Liver (tissue), 9 donors: ENCODE data around the gene LIMS2. TPM values are rescaled to one million over a fixed set of nuclear protein-coding genes. Genes with fewer than 3 reads are reported as not detected.

Experiments
- DNase-seq: peaks from one replicate; pipeline ENCODE4 v3.0.0-alpha.2; 2017; ENCODE audit warnings: low spot score
- H3K27ac ChIP-seq, 2 donors: one replicate each; pipeline ENCODE4 v1.7.0; 2013; ENCODE audit warnings: inconsistent platforms in 2 of 2, low read length in 2 of 2, control low read depth in 1 of 2, low read depth in 1 of 2, mild to moderate bottlenecking in 1 of 2
- H3K27me3 ChIP-seq, 4 donors: one replicate each; pipeline versions ENCODE4 v1.6.1 to v1.7.0; 2013; ENCODE audit warnings: low read length in 3 of 4, inconsistent platforms in 1 of 4, mild to moderate bottlenecking in 1 of 4, moderate library complexity in 1 of 4; ENCODE audit not compliant: control insufficient read depth in 4 of 4, insufficient read depth in 4 of 4
- H3K36me3 ChIP-seq, 4 donors: one replicate each; pipeline versions ENCODE4 v1.6.1 to v1.7.0; 2013; ENCODE audit warnings: low read length in 3 of 4, mild to moderate bottlenecking in 3 of 4, low read depth in 1 of 4, moderate library complexity in 1 of 4; ENCODE audit not compliant: control insufficient read depth in 4 of 4, insufficient read depth in 3 of 4
- H3K4me1 ChIP-seq, 4 donors: one replicate each; pipeline versions ENCODE4 v1.6.1 to v1.7.0; 2013; ENCODE audit warnings: low read length in 3 of 4, mild to moderate bottlenecking in 3 of 4, moderate library complexity in 1 of 4; ENCODE audit not compliant: control insufficient read depth in 4 of 4, insufficient read depth in 4 of 4
- H3K4me3 ChIP-seq, 3 donors: one replicate each; pipeline versions ENCODE4 v1.6.1 to v1.7.0; 2013; ENCODE audit warnings: low read length in 3 of 3, control low read depth in 1 of 3, low read depth in 1 of 3, mild to moderate bottlenecking in 1 of 3
- H3K9ac ChIP-seq, 2 donors: one replicate each; pipeline ENCODE4 v1.7.0; 2013; ENCODE audit warnings: low read length in 2 of 2, mild to moderate bottlenecking in 2 of 2, moderate library complexity in 2 of 2, control low read depth in 1 of 2, low read depth in 1 of 2
- H3K9me3 ChIP-seq, 4 donors: one replicate each; pipeline versions ENCODE4 v1.6.1 to v1.7.0; 2013; ENCODE audit warnings: low read length in 3 of 4; ENCODE audit not compliant: control insufficient read depth in 4 of 4
- ATF3 ChIP-seq: IDR thresholded peaks from 2 replicates; pipeline ENCODE4 v1.6.1; 2016; ENCODE audit warnings: antibody characterized with exemption
- CTCF ChIP-seq: fragments of 150-350 bp; IDR thresholded peaks from 2 replicates; pipeline ENCODE4 v1.5.1; 2017; ENCODE audit warnings: improper control_type of control experiment, low read depth, low read length; ENCODE audit not compliant: missing input control
- EGR1 ChIP-seq, 2 donors: IDR thresholded peaks; 2 replicates each; pipeline ENCODE4 v1.6.1; 2016 to 2018; ENCODE audit warnings: antibody characterized with exemption in 2 of 2, low read depth in 2 of 2
- FOXA1 ChIP-seq: IDR thresholded peaks from 2 replicates; pipeline ENCODE4 v1.6.1; 2016; ENCODE audit warnings: antibody characterized with exemption
- FOXA2 ChIP-seq: IDR thresholded peaks from 2 replicates; pipeline ENCODE4 v1.6.1; 2016; ENCODE audit warnings: antibody characterized with exemption
- GABPA ChIP-seq, 2 donors: IDR thresholded peaks in 1 of 2; conservative IDR thresholded peaks in 1 of 2; 2 replicates each; pipeline ENCODE4 v1.6.1; 2016; ENCODE audit warnings: antibody characterized with exemption in 2 of 2, mild to moderate bottlenecking in 1 of 2, moderate library complexity in 1 of 2
- HNF4A ChIP-seq, 2 donors: conservative IDR thresholded peaks; 2 replicates each; pipeline ENCODE4 v1.6.1; 2016; ENCODE audit warnings: antibody characterized with exemption in 2 of 2, mild to moderate bottlenecking in 2 of 2
- HNF4G ChIP-seq: IDR thresholded peaks from 2 replicates; pipeline ENCODE4 v1.6.1; 2016; ENCODE audit warnings: antibody characterized with exemption
- JUND ChIP-seq, 2 donors: IDR thresholded peaks; 2 replicates each; pipeline ENCODE4 v1.6.1; 2016; ENCODE audit warnings: antibody characterized with exemption in 2 of 2
- MAX ChIP-seq: IDR thresholded peaks from 2 replicates; pipeline ENCODE4 v1.6.1; 2016; ENCODE audit warnings: antibody characterized with exemption
- NR2F2 ChIP-seq: IDR thresholded peaks from 2 replicates; pipeline ENCODE4 v1.6.1; 2016; ENCODE audit warnings: antibody characterized with exemption
- RAD21 ChIP-seq, 2 donors: IDR thresholded peaks; 2 replicates each; pipeline ENCODE4 v1.6.1; 2016; ENCODE audit warnings: antibody characterized with exemption in 2 of 2, mild to moderate bottlenecking in 2 of 2
- REST ChIP-seq: IDR thresholded peaks from 2 replicates; pipeline ENCODE4 v1.6.1; 2016; ENCODE audit warnings: antibody characterized with exemption, mild to moderate bottlenecking
- RXRA ChIP-seq, 2 donors: IDR thresholded peaks; 2 replicates each; pipeline ENCODE4 v1.6.1; 2017 to 2018; ENCODE audit warnings: antibody characterized with exemption in 2 of 2, mild to moderate bottlenecking in 1 of 2
- SP1 ChIP-seq: IDR thresholded peaks from 2 replicates; pipeline ENCODE4 v1.6.1; 2018; ENCODE audit warnings: antibody characterized with exemption, mild to moderate bottlenecking
- TAF1 ChIP-seq: conservative IDR thresholded peaks from 2 replicates; pipeline ENCODE4 v1.6.1; 2016; ENCODE audit warnings: antibody characterized with exemption, mild to moderate bottlenecking
- YY1 ChIP-seq: IDR thresholded peaks from 2 replicates; pipeline ENCODE4 v1.6.1; 2016; ENCODE audit warnings: antibody characterized with exemption, mild to moderate bottlenecking
- WGBS: extraction: QIAGEN DNeasy Blood & Tissue Kit; methylation state at CpG from one replicate; pipeline ENCODE4 v1.1.7; 2013; 5-methylcytosine and 5-hydroxymethylcytosine counted together
- polyA plus RNA-seq, 2 donors: library from polyadenylated mRNA; stranded (reverse) in 1 of 2; unstranded in 1 of 2; fragments of 200-250 nt in 1 of 2; fragments of >200 nt in 1 of 2; fragmentation: Nextera tagmentation in 1 of 2; extraction: Ambion mirVana in 1 of 2; gene quantifications; one replicate each; pipeline versions ENCODE4 v1.2.1 to v1.2.3, GENCODE V29; 2013 to 2015
- total RNA-seq, 2 donors: library from RNA; depleted of rRNA; stranded (reverse); fragments of >200 nt; gene quantifications; one replicate each; pipeline ENCODE4 v1.2.3, GENCODE V29; 2014
- donor health status: healthy.
- donor health status: healthy.
- donor health status: healthy.
- donor health status: healthy.
- donor health status: healthy.

LIMS2 gene
- total and polyA plus RNA-seq, 4 donors, result 1.4 to 17.9 (median 16.1) TPM

- Histone ChIP-seq H3K36me3 (no peaks in the 10 kb centered on the region), H3K27ac (no peak overlapping the region), H3K9me3 (no peaks in the 10 kb centered on the region), H3K27me3 (no peaks in the 10 kb centered on the region), H3K4me1 (no peaks in the 10 kb centered on the region), H3K4me3 (no peak overlapping the region), H3K9ac (no peak overlapping the region)
- TF ChIP-seq ATF3 (no peak), FOXA2 (no peak), TAF1 (no peak), FOXA1 (no peak), MAX (no peak), REST (no peak), JUND (IDR thresholded peaks at IDR 0.05) (no peak), HNF4G (no peak), YY1 (no peak), HNF4A (conservative IDR thresholded peaks at IDR 0.05) (no peak), CTCF (no peak), SP1 (no peak), RAD21 (IDR thresholded peaks at IDR 0.05) (no peak), NR2F2 (no peak), RXRA (IDR thresholded peaks at IDR 0.05) (no peak)
- DNase-seq, result no peak
- 81% methylated on average over 10 of the region's 10 CpGs for WGBS
Measured at GRCh38 chr2:127630096-127630863, 45.0 kb downstream of the LIMS2 start.

- no peak for TF ChIP-seq ATF3
- TF ChIP-seq JUND (IDR thresholded peaks at IDR 0.05), result no peak
- no peak for TF ChIP-seq HNF4A (conservative IDR thresholded peaks at IDR 0.05)
- TF ChIP-seq REST, result no peak
- TF ChIP-seq GABPA (IDR thresholded peaks at IDR 0.05 in 1 of 2, conservative IDR thresholded peaks at IDR 0.05 in 1 of 2), result no peak
- no peak for TF ChIP-seq EGR1 (IDR thresholded peaks at IDR 0.05; ENCODE audit: low read depth in 2 of 2)
- Histone ChIP-seq H3K9me3 (no peaks in the 10 kb centered on the region), H3K4me1 (no peaks in the 10 kb centered on the region), H3K36me3 (no peaks in the 10 kb centered on the region), H3K9ac (no peak overlapping the region), H3K27ac (no peak overlapping the region), H3K27me3 (no peaks in the 10 kb centered on the region), H3K4me3 (no peak overlapping the region)
- 85% methylated on average over 9 of the region's 9 CpGs for WGBS
- no peak for DNase-seq
Measured at GRCh38 chr2:127629637-127630036, 45.7 kb downstream of the LIMS2 start.
